BE2C (cell line): ENCODE results near the gene LGMN.

Source experiments
- DNase-seq: peaks from one replicate; pipeline ENCODE4 v3.0.0-alpha.2; 2020
- H3K27me3 ChIP-seq: fragments of 250-450 bp; sonication (Bioruptor Pico); 2 replicates; pipeline ENCODE4 v1.5.1; 2020; ENCODE audit warnings: mild to moderate bottlenecking
- H3K36me3 ChIP-seq: fragments of 250-450 bp; sonication (Bioruptor Pico); 2 replicates; pipeline ENCODE4 v1.5.1; 2020; ENCODE audit warnings: mild to moderate bottlenecking
- H3K4me1 ChIP-seq: fragments of 250-450 bp; sonication (Bioruptor Pico); 2 replicates; pipeline ENCODE4 v1.5.1; 2020
- H3K4me3 ChIP-seq: 2 replicates; pipeline ENCODE4 v1.5.1; 2011; ENCODE audit warnings: low read depth, low read length
- H3K9me3 ChIP-seq: fragments of 250-450 bp; sonication (Bioruptor Pico); 2 replicates; pipeline ENCODE4 v1.5.1; 2020
- TF ChIP-seq, protein P1 (sequence below): IDR thresholded peaks from 2 replicates; pipeline ENCODE4 v1.5.1; 2012; ENCODE audit warnings: mild to moderate bottlenecking, low read depth, low read length

The LGMN gene

DNA sequence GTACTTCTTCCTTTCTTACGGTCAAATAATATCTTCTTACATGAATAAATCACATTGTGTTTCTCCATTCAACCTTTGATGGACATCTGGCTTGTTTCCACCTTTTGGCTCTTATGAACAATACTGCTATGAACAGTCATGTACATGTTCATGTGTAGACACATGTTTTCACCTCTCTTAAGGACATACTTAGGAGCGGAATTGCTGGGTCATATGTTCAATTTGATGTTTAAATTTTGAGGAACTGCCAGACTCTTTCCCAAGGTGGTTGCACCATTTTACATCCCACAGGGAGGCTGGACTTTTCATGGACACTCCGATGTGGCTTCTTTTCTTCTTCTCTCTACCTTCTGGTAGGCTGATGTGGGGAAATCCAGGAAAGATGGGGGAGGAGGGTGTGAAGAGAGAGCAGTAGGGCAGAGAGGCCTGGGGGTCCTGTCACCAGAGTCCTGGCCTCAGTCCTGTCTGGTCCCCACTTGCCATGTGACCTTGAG lies 16.8 kb downstream of the LGMN start:
- TF ChIP-seq, protein P1, sequence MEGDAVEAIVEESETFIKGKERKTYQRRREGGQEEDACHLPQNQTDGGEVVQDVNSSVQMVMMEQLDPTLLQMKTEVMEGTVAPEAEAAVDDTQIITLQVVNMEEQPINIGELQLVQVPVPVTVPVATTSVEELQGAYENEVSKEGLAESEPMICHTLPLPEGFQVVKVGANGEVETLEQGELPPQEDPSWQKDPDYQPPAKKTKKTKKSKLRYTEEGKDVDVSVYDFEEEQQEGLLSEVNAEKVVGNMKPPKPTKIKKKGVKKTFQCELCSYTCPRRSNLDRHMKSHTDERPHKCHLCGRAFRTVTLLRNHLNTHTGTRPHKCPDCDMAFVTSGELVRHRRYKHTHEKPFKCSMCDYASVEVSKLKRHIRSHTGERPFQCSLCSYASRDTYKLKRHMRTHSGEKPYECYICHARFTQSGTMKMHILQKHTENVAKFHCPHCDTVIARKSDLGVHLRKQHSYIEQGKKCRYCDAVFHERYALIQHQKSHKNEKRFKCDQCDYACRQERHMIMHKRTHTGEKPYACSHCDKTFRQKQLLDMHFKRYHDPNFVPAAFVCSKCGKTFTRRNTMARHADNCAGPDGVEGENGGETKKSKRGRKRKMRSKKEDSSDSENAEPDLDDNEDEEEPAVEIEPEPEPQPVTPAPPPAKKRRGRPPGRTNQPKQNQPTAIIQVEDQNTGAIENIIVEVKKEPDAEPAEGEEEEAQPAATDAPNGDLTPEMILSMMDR, result no peak
- Histone ChIP-seq H3K4me3 (no peak overlapping the region), H3K27me3 (no peaks in the 10 kb centered on the region), H3K4me1 (no peaks in the 10 kb centered on the region), H3K36me3 (peaks cover 19% of the 10 kb centered on the region), H3K9me3 (no peaks in the 10 kb centered on the region)
- no peak for DNase-seq

DNA sequence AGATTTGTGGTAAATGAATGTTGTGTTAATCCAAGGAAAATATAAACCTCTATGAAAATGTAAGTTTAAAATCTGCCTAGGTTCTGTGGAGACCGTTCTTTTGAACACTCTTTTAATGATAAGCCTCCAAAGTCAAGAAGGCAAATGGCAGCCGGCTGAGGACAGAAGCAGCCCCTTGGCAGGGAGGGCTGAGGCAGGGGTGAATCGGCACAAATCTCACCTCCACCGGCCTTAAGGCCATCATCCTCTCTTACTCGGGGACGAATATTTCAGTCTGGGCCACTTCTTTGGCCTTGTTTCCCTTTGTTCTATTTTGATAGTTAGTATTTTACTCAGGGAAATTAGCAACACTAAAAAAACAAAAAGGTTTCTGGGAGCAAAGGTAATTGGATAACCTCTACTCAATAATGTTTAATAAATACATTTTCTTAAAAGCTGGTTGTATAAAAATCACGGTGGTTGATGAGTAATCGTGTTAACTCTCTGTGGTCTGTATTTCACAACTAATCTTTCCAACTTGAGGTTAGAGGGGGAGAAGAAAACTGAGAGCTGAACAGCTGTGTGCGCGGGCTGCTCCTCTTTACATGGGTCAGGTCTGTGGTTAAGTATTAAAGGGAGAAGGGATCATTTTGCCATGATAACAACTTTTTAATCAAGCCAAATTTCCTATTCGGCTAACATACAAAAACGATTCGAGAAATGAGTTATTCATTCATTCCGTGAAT lies 18.6 kb downstream of the LGMN start:
- Histone ChIP-seq H3K4me1 (no peaks in the 10 kb centered on the region), H3K27me3 (no peaks in the 10 kb centered on the region), H3K4me3 (no peak overlapping the region), H3K9me3 (no peaks in the 10 kb centered on the region), H3K36me3 (peaks cover 19% of the 10 kb centered on the region)
- DNase-seq, result no peak
- TF ChIP-seq, protein P1, result no peak

DNA sequence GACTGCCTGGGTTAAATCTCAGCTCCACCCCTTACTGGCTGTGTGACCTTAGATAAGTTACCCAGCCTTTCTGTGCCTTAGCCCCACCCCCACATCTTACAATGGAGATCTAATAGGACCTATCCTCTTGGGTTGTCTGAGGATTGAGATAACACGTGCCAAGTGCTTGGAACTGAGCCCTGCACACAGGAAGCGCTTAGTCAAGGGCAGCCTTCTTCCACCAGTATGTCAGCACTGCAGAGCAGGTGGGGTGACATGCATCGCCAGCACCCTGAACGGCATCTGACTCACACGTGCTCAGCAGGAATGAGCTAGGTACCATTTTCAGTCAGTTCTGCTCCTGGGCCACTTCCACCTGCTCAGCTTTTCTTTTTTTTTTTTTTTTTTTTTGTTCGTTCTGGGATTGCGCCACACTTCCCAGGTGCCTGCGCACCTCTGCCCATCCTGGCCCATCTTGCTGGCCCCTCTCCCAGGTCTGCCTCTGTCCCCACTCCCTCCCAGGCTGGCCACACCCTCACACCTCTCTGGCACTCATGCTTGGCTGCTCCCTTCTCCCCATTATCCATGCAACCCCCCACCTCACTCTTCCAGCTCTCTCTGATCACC lies 19.6 kb downstream of the LGMN start:
- no peak for DNase-seq
- H3K9me3 ChIP-seq, result no peaks in the 10 kb centered on the region

DNA sequence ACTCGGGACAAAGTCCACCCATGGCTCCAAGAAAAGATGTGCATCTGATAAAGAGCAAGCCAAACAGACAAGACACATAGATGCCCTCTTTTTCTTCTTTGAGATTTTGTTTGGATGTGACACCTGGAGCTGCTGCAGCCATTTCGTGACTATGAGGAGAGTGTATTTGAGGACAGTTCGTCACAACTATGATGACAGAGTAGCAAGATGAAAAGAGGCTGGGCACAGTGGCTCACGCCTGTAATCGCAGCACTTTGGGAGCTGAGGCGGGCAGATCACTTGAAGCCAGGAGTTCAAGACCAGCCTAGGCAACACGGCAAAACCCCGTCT lies 21.5 kb downstream of the LGMN start:
- Histone ChIP-seq H3K4me3 (no peak overlapping the region), H3K27me3 (no peaks in the 10 kb centered on the region), H3K36me3 (peaks cover 10% of the 10 kb centered on the region), H3K9me3 (no peaks in the 10 kb centered on the region), H3K4me1 (no peaks in the 10 kb centered on the region)
- DNase-seq, result no peak
- TF ChIP-seq, protein P1, result no peak

More for the DNA sequence above, 19.6 kb downstream of the LGMN start:
- Histone ChIP-seq H3K4me3 (no peak overlapping the region), H3K36me3 (peaks cover 19% of the 10 kb centered on the region), H3K4me1 (no peaks in the 10 kb centered on the region), H3K27me3 (no peaks in the 10 kb centered on the region)
- TF ChIP-seq, protein P1, result no peak

DNA sequence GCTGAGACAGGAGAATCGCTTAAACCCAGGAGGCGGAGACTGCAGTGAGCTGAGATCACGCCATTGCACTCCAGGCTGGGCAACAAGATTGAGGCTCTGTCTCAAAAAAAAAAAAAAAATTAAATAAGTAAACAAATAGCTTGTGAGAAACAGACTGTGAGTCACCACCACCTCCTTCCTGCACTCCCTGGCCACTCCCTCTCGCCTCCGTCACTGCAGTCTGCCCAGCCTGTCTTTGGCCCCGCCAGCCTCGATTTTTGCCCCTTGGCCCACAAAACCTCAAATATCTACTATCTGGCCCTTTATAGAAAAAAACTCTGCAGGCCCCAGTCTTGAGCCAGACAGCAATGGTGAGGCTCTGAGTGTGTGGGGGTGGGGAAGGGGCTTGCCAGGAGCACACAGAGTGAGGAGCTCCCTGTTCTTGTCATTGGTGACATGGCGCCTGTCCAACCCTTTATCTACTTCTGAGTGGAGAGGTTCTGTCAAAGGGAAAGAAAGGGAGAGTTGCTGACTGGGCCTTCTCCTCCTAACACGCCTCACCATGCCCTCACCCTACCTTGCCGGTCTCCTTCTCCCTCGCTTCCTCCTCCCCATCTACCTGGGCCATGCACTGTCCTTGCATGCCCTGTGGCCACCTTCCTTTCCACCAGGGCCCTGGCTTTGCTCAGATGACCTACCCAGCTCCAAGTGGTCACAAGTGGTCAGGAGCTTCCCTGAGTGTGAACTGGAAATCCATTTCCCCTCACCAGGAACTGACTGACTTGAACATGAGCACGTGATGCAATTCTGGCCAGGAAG lies 22.1 kb downstream of the LGMN start:
- no peak overlapping the region for H3K4me3 ChIP-seq
- no peaks in the 10 kb centered on the region for H3K9me3 ChIP-seq
- no peaks in the 10 kb centered on the region for H3K4me1 ChIP-seq
- TF ChIP-seq, protein P1, result no peak
- no peak for DNase-seq
- peaks cover 4% of the 10 kb centered on the region for H3K36me3 ChIP-seq
- no peaks in the 10 kb centered on the region for H3K27me3 ChIP-seq
